HG03060 (cell line): ENCODE measurements around the gene EXD2.
"Not testable (repeated sequence)": the region's sequence is repeated elsewhere in the genome, so short reads cannot be mapped to it uniquely, and the experiment has no call there.

Source experiments
- ATAC-seq: cut with Tn5 transposase; IDR thresholded peaks from one replicate; pipeline ENCODE4 v1.9.1; 2021; ENCODE audit warnings: low read depth, moderate number of reproducible peaks; ENCODE audit not compliant: unreplicated experiment

Gene EXD2

GRCh38 chr14:69193721-69194120, 2.4 kb downstream of the EXD2 start:
- no peak for ATAC-seq

- no peak for ATAC-seq
Measured at GRCh38 chr14:69199786-69200185, 8.5 kb downstream of the EXD2 start.

GRCh38 chr14:69204753-69205152, 13.5 kb downstream of the EXD2 start:
- no peak for ATAC-seq

GRCh38 chr14:69207435-69208041, 16.2 kb downstream of the EXD2 start:
- no peak for ATAC-seq

GRCh38 chr14:69208666-69209065, 17.4 kb downstream of the EXD2 start:
- ATAC-seq: no peak

GRCh38 chr14:69214393-69214792, 23.1 kb downstream of the EXD2 start:
- ATAC-seq: no peak

GRCh38 chr14:69217663-69218062, 26.4 kb downstream of the EXD2 start:
- ATAC-seq: not testable (repeated sequence)

- no peak for ATAC-seq
Measured at GRCh38 chr14:69224946-69225345, 33.6 kb downstream of the EXD2 start.

GRCh38 chr14:69226178-69226577, 34.9 kb downstream of the EXD2 start:
- no peak for ATAC-seq

GRCh38 chr14:69226736-69227135, 35.4 kb downstream of the EXD2 start:
- ATAC-seq: no peak

GRCh38 chr14:69231486-69231885, 40.2 kb downstream of the EXD2 start:
- ATAC-seq: no peak

- no peak for ATAC-seq
Measured at GRCh38 chr14:69232388-69232787, 41.1 kb downstream of the EXD2 start.

GRCh38 chr14:69234106-69234505, 42.8 kb downstream of the EXD2 start:
- no peak for ATAC-seq

- ATAC-seq: no peak
Measured at GRCh38 chr14:69235708-69236107, 44.4 kb downstream of the EXD2 start.

GRCh38 chr14:69237142-69237541, 45.8 kb downstream of the EXD2 start:
- ATAC-seq: no peak

- ATAC-seq: no peak
Measured at GRCh38 chr14:69237584-69237983, 46.3 kb downstream of the EXD2 start.

GRCh38 chr14:69238883-69239282, 47.6 kb downstream of the EXD2 start:
- ATAC-seq: no peak

- ATAC-seq: no peak
Measured at GRCh38 chr14:69240527-69241173, 49.4 kb downstream of the EXD2 start.

GRCh38 chr14:69241577-69241976, 50.3 kb downstream of the EXD2 start:
- ATAC-seq: no peak

GRCh38 chr14:69242311-69243224, 51.3 kb downstream of the EXD2 start:
- no peak for ATAC-seq

GRCh38 chr14:69244946-69245345, 53.6 kb downstream of the EXD2 start:
- no peak for ATAC-seq
